ENCODE results near the gene SERPINA5.

DNA sequence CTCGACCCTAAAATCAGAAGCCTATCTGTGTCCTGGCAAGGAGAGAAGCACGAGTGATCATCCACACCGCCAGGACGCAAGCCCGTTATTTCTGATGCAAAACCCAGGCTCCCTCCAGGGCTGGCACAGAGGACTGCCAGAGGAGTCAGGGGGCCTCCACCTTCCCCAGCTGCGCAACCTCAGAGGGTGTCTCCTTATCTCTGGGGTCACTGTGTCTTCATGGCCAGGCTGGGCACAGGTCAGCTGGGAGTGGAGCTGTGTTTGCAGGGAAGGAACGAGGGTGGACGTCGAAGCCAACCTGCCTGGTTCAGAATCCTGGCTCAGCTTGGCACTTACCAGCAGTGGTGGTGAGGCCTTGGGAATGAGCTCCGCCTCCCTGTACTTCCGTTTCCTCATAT is 18.9 kb downstream of the SERPINA5 start:
- no peak for TF ChIP-seq ZNF274 (IDR thresholded peaks at IDR 0.05; ENCODE audit: low read depth, low read length)
- no peak for TF ChIP-seq SUZ12 (IDR thresholded peaks at IDR 0.05; ENCODE audit: extremely low read depth, insufficient read depth, insufficient read length)
- TF ChIP-seq YY1 (IDR thresholded peaks at IDR 0.05; ENCODE audit: insufficient read depth, insufficient read length) = no peak
